GM12892 (cell line): ENCODE results near the gene LBR.

Experiments used
- POLR2A ChIP-seq: IDR thresholded peaks from 2 replicates; pipeline ENCODE4 v1.6.1; 2011; ENCODE audit warnings: low read depth, low read length, control low read depth
- TAF1 ChIP-seq: IDR thresholded peaks from 2 replicates; pipeline ENCODE4 v1.6.1; 2011; ENCODE audit warnings: low read depth, mild to moderate bottlenecking, control low read depth, low read length, borderline replicate concordance

DNA sequence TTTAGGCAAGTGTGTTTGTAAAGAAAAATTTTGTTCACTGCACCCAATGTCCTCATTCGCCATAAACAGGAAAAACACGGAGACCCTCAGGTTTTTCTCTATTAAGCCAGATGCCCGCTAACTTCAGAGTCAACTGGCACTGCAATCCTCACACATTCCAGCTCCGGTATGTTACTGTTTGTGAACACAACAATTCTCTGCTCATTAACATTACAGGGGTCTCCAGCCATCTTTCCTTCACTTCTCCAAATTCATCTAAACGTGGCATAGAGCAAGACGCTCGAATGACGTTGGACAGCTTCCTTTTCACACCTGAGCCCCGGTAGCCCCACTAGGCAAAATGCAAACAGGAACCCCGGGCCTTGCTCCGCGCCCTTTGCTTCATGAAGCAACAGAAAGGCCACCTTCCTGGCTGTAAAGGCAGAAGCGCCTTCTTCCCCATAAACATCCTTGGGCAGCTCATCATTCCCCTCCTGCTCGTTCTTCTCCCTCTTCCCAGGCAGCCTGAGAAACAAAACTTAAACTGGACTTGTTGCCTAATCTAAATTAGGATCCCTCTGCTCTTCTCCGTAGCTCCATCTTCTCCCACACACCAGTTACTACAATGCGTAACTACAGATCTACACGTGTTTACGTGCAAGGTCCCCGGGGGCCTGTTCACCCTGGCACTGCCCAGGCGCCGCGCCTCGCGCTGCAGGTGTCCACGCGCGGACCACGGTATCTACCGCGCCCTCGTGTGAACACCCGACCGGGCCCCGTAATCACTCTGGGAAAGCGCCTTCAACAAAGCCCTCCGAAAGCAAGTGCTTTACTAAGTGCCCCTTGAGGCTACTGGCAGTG is 1.2 kb downstream of the LBR start:
- no peak for TF ChIP-seq POLR2A
- TF ChIP-seq TAF1: no peak
